SU-DHL-6 (cell line): ENCODE measurements around the gene CNTN5.

Experiments
- CTCF ChIP-seq: fragments of 200-600 bp; sonication (generic); IDR thresholded peaks from one replicate; pipeline ENCODE4 v1.5.1; 2017; ENCODE audit warnings: antibody characterized with exemption, mild to moderate bottlenecking, low read length, moderate library complexity; ENCODE audit not compliant: insufficient read depth, poor library complexity, severe bottlenecking
- EZH2phosphoT487 ChIP-seq: fragments of 200-600 bp; sonication (generic), shearing (Covaris generic); conservative IDR thresholded peaks from 2 replicates; pipeline ENCODE4 v1.6.1; 2018; ENCODE audit warnings: mild to moderate bottlenecking, antibody characterized with exemption, low read length, moderate library complexity, mixed read lengths

GRCh38 chr11:99501655-99502054, 480.9 kb downstream of the CNTN5 start:
- no peak for TF ChIP-seq CTCF
- TF ChIP-seq EZH2phosphoT487: no peak
